GM23338 (cell line): Measurements from ENCODE around the gene PCSK2. TPM values are rescaled to one million over a fixed set of nuclear protein-coding genes. Genes with fewer than 3 reads are reported as not detected.

Experiments used
- ATAC-seq: fragments of 200-7000 bp; cut with Tn5 transposase; 3 replicates; pipeline ENCODE4 v1.9.1; 2020
- DNase-seq: peaks from one replicate; pipeline ENCODE4 v3.0.0-alpha.2; 2015; ENCODE audit warnings: low spot score
- H2AFZ ChIP-seq: fragments of 200-600 bp; sonication (generic); 2 replicates; pipeline ENCODE4 v1.8.0; 2016; ENCODE audit warnings: antibody characterized with exemption, mild to moderate bottlenecking, moderate library complexity
- H3F3A ChIP-seq: fragments of 200-600 bp; sonication (generic); replicated peaks from 2 replicates; pipeline ENCODE4 v1.8.0; 2017; ENCODE audit warnings: antibody characterized with exemption, mixed run types, low read depth
- H3K27ac ChIP-seq: fragments of 200-600 bp; sonication (generic); 2 replicates; pipeline ENCODE4 v1.6.1; 2016; ENCODE audit warnings: low read depth
- H3K27me3 ChIP-seq: fragments of 200-600 bp; sonication (generic); 2 replicates; pipeline ENCODE4 v1.8.0; 2016; ENCODE audit warnings: mild to moderate bottlenecking, mixed run types, moderate library complexity; ENCODE audit not compliant: insufficient read depth
- H3K36me3 ChIP-seq: fragments of 200-600 bp; sonication (generic); 2 replicates; pipeline ENCODE4 v1.8.0; 2016; ENCODE audit warnings: mild to moderate bottlenecking; ENCODE audit not compliant: insufficient read depth
- H3K4me1 ChIP-seq: fragments of 200-600 bp; sonication (generic); 2 replicates; pipeline ENCODE4 v1.8.0; 2016; ENCODE audit warnings: mild to moderate bottlenecking, moderate library complexity; ENCODE audit not compliant: insufficient read depth
- H3K4me2 ChIP-seq: fragments of 200-600 bp; sonication (generic); 2 replicates; pipeline ENCODE4 v1.7.1; 2017; ENCODE audit warnings: mixed run types
- H3K4me3 ChIP-seq: fragments of 200-600 bp; sonication (generic); 2 replicates; pipeline ENCODE4 v1.6.1; 2016; ENCODE audit warnings: mixed run types
- H3K79me2 ChIP-seq: fragments of 200-600 bp; sonication (generic); replicated peaks from 2 replicates; pipeline ENCODE4 v1.8.0; 2017; ENCODE audit warnings: mild to moderate bottlenecking; ENCODE audit not compliant: insufficient read depth
- H3K9me2 ChIP-seq: fragments of 200-600 bp; sonication (generic); 2 replicates; pipeline ENCODE4 v1.8.0; 2017; ENCODE audit not compliant: insufficient read depth
- H4K20me1 ChIP-seq: fragments of 200-600 bp; sonication (generic); replicated peaks from 2 replicates; pipeline ENCODE4 v1.8.0; 2017; ENCODE audit warnings: mild to moderate bottlenecking; ENCODE audit not compliant: insufficient read depth
- H3K27ac Mint-ChIP-seq: 2 replicates; pipeline ENCODE4 v1.8.0; 2020; ENCODE audit warnings: inconsistent platforms, mild to moderate bottlenecking, moderate library complexity, mixed read lengths
- H3K27me3 Mint-ChIP-seq: 3 replicates; pipeline ENCODE4 v1.8.0; 2022; ENCODE audit warnings: low read depth, mild to moderate bottlenecking, moderate library complexity, mixed read lengths, inconsistent platforms; ENCODE audit not compliant: insufficient read depth, poor library complexity
- H3K36me3 Mint-ChIP-seq: 3 replicates; pipeline ENCODE4 v1.8.0; 2021; ENCODE audit warnings: low read depth, mild to moderate bottlenecking, inconsistent platforms, moderate library complexity, mixed read lengths
- H3K4me1 Mint-ChIP-seq: 3 replicates; pipeline ENCODE4 v1.8.0; 2020; ENCODE audit warnings: mild to moderate bottlenecking, inconsistent platforms, mixed read lengths
- H3K4me3 Mint-ChIP-seq: 3 replicates; pipeline ENCODE4 v1.8.0; 2021; ENCODE audit warnings: moderate library complexity, mild to moderate bottlenecking, inconsistent platforms, mixed read lengths
- H3K9me3 Mint-ChIP-seq: 3 replicates; pipeline ENCODE4 v1.8.0; 2020; ENCODE audit warnings: moderate library complexity, mild to moderate bottlenecking, inconsistent platforms, mixed read lengths
- CREB1 ChIP-seq: fragments of 250-450 bp; sonication (Bioruptor Pico); IDR thresholded peaks from 2 replicates; pipeline ENCODE4 v1.5.0; 2020; ENCODE audit warnings: low read depth, mild to moderate bottlenecking, moderate library complexity
- EZH2 ChIP-seq: fragments of 200-600 bp; sonication (generic); IDR thresholded peaks from one replicate; pipeline ENCODE4 v1.8.0; 2017; ENCODE audit warnings: antibody characterized with exemption, mild to moderate bottlenecking, low read depth; ENCODE audit not compliant: unreplicated experiment
- EZH2phosphoT487 ChIP-seq: fragments of 200-600 bp; sonication (generic); IDR thresholded peaks from one replicate; pipeline ENCODE4 v1.8.1; 2018; ENCODE audit warnings: antibody characterized with exemption; ENCODE audit not compliant: unreplicated experiment
- JUNB ChIP-seq: IDR thresholded peaks from one replicate; pipeline ENCODE4 v1.6.1; 2016; ENCODE audit warnings: antibody characterized with exemption; ENCODE audit not compliant: unreplicated experiment
- NANOG ChIP-seq: IDR thresholded peaks from 2 replicates; pipeline ENCODE4 v1.6.1; 2016; ENCODE audit warnings: antibody characterized with exemption, borderline replicate concordance
- POLR2AphosphoS5 ChIP-seq: IDR thresholded peaks from 2 replicates; pipeline ENCODE4 v1.6.1; 2016; ENCODE audit warnings: antibody characterized with exemption, low read depth
- STAT1 ChIP-seq: IDR thresholded peaks from one replicate; pipeline ENCODE4 v1.6.1; 2016; ENCODE audit warnings: antibody characterized with exemption; ENCODE audit not compliant: unreplicated experiment
- ZNF114 ChIP-seq: fragments of 250-450 bp; sonication (Bioruptor Pico); IDR thresholded peaks from 2 replicates; pipeline ENCODE4 v1.5.0; 2020; ENCODE audit warnings: mild to moderate bottlenecking, moderate library complexity
- ZNF331 ChIP-seq: fragments of 250-450 bp; sonication (Bioruptor Pico); IDR thresholded peaks from 2 replicates; pipeline ENCODE4 v1.5.0; 2020; ENCODE audit warnings: low read depth, mild to moderate bottlenecking, moderate library complexity
- polyA plus RNA-seq: library from polyadenylated mRNA; unstranded; fragments of >200 nt; fragmentation: Nextera tagmentation; extraction: Ambion mirVana; gene quantifications from 2 replicates; pipeline ENCODE4 v1.2.1, GENCODE V29; 2016
- total RNA-seq: library from RNA; depleted of rRNA; stranded (reverse); fragments of >200 nt; shearing (Covaris generic); gene quantifications from 2 replicates; pipeline ENCODE4 v1.2.3, GENCODE V29; 2014
- TF ChIP-seq, protein P1 (sequence below), 2 experiments: fragments of 200-600 bp in 1 of 2; sonication (generic) in 1 of 2; conservative IDR thresholded peaks; 2 replicates each; pipeline versions ENCODE4 v1.5.1 to v1.6.1; 2016 to 2017; ENCODE audit warnings: antibody characterized with exemption in 2 of 2, low read depth in 2 of 2, mild to moderate bottlenecking in 2 of 2, moderate library complexity in 1 of 2
- TF ChIP-seq, protein P2 (sequence below): IDR thresholded peaks from 2 replicates; pipeline ENCODE4 v1.6.1; 2016; ENCODE audit warnings: antibody characterized with exemption
- TF ChIP-seq, protein P3 (sequence below): IDR thresholded peaks from one replicate; pipeline ENCODE4 v1.6.1; 2018; ENCODE audit warnings: antibody characterized with exemption; ENCODE audit not compliant: unreplicated experiment
- TF ChIP-seq, protein P4 (sequence below): fragments of 250-450 bp; sonication (Bioruptor Pico); IDR thresholded peaks from 2 replicates; pipeline ENCODE4 v1.5.0; 2020; ENCODE audit warnings: mild to moderate bottlenecking, moderate library complexity

PCSK2 gene
- total and polyA plus RNA-seq, 2 experiments from 2014 or later = 0.37 to 1.1 TPM

DNA sequence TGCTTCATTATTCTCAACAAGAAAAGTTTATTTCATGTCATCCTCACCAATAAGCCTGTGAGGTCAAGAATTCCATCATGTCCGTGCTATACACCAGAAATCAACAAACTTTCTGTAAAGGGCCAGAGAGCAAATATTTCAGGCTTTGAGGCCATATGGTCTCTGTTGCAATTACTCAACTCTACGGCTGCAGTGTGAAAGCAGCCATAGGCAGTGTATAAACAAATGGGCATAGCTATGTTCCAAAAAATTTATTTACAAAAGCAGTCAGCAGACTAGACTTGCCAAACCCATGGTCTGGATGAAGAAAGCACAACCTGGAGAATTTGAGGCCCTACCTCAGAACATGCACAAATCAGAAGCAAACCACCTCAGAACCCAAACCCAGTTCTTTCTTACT is 118.5 kb downstream of the PCSK2 start:
- ATAC-seq (no peak), DNase-seq (no peak)
- Histone ChIP-seq H3K27me3 (no peaks in the 10 kb centered on the region), H3K36me3 (no peaks in the 10 kb centered on the region), H3K9me2 (peaks cover 20% of the 10 kb centered on the region), H3K27ac (no peak overlapping the region), H4K20me1 (no peaks in the 10 kb centered on the region), H3K4me1 (0 out of 2 replicates have a peak, but pooled peaks cover 7% of the 10 kb centered on the region), H3K79me2 (no peaks in the 10 kb centered on the region), H3K4me3 (no peak overlapping the region), H3F3A (no peaks in the 10 kb centered on the region), H3K4me2 (no peak overlapping the region), H2AFZ (no peak overlapping the region)
- Mint-ChIP-seq H3K4me3 (no peak overlapping the region), H3K27me3 (peaks cover 5% of the 10 kb centered on the region), H3K4me1 (peaks cover 13% of the 10 kb centered on the region; the same call in 2 of the 3 replicates), H3K9me3 (no peaks in the 10 kb centered on the region; the same call in 2 of the 3 replicates), H3K27ac (no peak overlapping the region), H3K36me3 (no peaks in the 10 kb centered on the region)
- TF ChIP-seq, protein P1, sequence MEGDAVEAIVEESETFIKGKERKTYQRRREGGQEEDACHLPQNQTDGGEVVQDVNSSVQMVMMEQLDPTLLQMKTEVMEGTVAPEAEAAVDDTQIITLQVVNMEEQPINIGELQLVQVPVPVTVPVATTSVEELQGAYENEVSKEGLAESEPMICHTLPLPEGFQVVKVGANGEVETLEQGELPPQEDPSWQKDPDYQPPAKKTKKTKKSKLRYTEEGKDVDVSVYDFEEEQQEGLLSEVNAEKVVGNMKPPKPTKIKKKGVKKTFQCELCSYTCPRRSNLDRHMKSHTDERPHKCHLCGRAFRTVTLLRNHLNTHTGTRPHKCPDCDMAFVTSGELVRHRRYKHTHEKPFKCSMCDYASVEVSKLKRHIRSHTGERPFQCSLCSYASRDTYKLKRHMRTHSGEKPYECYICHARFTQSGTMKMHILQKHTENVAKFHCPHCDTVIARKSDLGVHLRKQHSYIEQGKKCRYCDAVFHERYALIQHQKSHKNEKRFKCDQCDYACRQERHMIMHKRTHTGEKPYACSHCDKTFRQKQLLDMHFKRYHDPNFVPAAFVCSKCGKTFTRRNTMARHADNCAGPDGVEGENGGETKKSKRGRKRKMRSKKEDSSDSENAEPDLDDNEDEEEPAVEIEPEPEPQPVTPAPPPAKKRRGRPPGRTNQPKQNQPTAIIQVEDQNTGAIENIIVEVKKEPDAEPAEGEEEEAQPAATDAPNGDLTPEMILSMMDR (conservative IDR thresholded peaks at IDR 0.05; ENCODE audit: low read depth in 2 of 2) = no peak
- TF ChIP-seq, protein P2, sequence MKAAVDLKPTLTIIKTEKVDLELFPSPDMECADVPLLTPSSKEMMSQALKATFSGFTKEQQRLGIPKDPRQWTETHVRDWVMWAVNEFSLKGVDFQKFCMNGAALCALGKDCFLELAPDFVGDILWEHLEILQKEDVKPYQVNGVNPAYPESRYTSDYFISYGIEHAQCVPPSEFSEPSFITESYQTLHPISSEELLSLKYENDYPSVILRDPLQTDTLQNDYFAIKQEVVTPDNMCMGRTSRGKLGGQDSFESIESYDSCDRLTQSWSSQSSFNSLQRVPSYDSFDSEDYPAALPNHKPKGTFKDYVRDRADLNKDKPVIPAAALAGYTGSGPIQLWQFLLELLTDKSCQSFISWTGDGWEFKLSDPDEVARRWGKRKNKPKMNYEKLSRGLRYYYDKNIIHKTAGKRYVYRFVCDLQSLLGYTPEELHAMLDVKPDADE = no peak
- TF ChIP-seq CREB1 (CRISPR knock-in tag) (no peak), ZNF114 (CRISPR knock-in tag) (no peak), NANOG (no peak), STAT1 (no peak), EZH2phosphoT487 (no peak), EZH2 (no peak), ZNF331 (no peak), POLR2AphosphoS5 (no peak), JUNB (no peak)
- TF ChIP-seq, protein P3, sequence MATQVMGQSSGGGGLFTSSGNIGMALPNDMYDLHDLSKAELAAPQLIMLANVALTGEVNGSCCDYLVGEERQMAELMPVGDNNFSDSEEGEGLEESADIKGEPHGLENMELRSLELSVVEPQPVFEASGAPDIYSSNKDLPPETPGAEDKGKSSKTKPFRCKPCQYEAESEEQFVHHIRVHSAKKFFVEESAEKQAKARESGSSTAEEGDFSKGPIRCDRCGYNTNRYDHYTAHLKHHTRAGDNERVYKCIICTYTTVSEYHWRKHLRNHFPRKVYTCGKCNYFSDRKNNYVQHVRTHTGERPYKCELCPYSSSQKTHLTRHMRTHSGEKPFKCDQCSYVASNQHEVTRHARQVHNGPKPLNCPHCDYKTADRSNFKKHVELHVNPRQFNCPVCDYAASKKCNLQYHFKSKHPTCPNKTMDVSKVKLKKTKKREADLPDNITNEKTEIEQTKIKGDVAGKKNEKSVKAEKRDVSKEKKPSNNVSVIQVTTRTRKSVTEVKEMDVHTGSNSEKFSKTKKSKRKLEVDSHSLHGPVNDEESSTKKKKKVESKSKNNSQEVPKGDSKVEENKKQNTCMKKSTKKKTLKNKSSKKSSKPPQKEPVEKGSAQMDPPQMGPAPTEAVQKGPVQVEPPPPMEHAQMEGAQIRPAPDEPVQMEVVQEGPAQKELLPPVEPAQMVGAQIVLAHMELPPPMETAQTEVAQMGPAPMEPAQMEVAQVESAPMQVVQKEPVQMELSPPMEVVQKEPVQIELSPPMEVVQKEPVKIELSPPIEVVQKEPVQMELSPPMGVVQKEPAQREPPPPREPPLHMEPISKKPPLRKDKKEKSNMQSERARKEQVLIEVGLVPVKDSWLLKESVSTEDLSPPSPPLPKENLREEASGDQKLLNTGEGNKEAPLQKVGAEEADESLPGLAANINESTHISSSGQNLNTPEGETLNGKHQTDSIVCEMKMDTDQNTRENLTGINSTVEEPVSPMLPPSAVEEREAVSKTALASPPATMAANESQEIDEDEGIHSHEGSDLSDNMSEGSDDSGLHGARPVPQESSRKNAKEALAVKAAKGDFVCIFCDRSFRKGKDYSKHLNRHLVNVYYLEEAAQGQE = no peak
- TF ChIP-seq, protein P4, sequence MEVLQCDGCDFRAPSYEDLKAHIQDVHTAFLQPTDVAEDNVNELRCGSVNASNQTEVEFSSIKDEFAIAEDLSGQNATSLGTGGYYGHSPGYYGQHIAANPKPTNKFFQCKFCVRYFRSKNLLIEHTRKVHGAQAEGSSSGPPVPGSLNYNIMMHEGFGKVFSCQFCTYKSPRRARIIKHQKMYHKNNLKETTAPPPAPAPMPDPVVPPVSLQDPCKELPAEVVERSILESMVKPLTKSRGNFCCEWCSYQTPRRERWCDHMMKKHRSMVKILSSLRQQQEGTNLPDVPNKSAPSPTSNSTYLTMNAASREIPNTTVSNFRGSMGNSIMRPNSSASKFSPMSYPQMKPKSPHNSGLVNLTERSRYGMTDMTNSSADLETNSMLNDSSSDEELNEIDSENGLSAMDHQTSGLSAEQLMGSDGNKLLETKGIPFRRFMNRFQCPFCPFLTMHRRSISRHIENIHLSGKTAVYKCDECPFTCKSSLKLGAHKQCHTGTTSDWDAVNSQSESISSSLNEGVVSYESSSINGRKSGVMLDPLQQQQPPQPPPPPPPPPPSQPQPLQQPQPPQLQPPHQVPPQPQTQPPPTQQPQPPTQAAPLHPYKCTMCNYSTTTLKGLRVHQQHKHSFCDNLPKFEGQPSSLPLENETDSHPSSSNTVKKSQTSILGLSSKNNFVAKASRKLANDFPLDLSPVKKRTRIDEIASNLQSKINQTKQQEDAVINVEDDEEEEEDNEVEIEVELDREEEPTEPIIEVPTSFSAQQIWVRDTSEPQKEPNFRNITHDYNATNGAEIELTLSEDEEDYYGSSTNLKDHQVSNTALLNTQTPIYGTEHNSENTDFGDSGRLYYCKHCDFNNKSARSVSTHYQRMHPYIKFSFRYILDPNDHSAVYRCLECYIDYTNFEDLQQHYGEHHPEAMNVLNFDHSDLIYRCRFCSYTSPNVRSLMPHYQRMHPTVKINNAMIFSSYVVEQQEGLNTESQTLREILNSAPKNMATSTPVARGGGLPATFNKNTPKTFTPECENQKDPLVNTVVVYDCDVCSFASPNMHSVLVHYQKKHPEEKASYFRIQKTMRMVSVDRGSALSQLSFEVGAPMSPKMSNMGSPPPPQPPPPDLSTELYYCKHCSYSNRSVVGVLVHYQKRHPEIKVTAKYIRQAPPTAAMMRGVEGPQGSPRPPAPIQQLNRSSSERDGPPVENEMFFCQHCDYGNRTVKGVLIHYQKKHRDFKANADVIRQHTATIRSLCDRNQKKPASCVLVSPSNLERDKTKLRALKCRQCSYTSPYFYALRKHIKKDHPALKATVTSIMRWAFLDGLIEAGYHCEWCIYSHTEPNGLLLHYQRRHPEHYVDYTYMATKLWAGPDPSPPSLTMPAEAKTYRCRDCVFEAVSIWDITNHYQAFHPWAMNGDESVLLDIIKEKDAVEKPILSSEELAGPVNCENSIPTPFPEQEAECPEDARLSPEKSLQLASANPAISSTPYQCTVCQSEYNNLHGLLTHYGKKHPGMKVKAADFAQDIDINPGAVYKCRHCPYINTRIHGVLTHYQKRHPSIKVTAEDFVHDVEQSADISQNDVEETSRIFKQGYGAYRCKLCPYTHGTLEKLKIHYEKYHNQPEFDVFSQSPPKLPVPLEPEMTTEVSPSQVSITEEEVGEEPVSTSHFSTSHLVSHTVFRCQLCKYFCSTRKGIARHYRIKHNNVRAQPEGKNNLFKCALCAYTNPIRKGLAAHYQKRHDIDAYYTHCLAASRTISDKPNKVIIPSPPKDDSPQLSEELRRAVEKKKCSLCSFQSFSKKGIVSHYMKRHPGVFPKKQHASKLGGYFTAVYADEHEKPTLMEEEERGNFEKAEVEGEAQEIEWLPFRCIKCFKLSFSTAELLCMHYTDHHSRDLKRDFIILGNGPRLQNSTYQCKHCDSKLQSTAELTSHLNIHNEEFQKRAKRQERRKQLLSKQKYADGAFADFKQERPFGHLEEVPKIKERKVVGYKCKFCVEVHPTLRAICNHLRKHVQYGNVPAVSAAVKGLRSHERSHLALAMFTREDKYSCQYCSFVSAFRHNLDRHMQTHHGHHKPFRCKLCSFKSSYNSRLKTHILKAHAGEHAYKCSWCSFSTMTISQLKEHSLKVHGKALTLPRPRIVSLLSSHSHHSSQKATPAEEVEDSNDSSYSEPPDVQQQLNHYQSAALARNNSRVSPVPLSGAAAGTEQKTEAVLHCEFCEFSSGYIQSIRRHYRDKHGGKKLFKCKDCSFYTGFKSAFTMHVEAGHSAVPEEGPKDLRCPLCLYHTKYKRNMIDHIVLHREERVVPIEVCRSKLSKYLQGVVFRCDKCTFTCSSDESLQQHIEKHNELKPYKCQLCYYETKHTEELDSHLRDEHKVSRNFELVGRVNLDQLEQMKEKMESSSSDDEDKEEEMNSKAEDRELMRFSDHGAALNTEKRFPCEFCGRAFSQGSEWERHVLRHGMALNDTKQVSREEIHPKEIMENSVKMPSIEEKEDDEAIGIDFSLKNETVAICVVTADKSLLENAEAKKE (CRISPR knock-in tag) = no peak
